CD14-positive monocyte (primary cell): ENCODE data around the gene CYLD. TPM values are rescaled to one million over a fixed set of nuclear protein-coding genes. Genes with fewer than 3 reads are reported as not detected.

Experiments
- DNase-seq, 3 donors: peaks; one replicate each; pipeline ENCODE4 v3.0.0-alpha.2; 2011 to 2022
- H2AFZ ChIP-seq: 2 replicates; pipeline ENCODE4 v1.6.0; 2012; ENCODE audit warnings: mild to moderate bottlenecking, low read depth, low read length, inconsistent platforms; ENCODE audit not compliant: insufficient read depth, poor library complexity, severe bottlenecking
- H3K27ac ChIP-seq, 2 donors: 1 replicate in 1 of 2; 2 replicates in 1 of 2; pipeline ENCODE4 v1.5.1; 2012 to 2013; ENCODE audit warnings: low read length in 2 of 2, control low read depth in 1 of 2, inconsistent platforms in 1 of 2, low read depth in 1 of 2, mild to moderate bottlenecking in 1 of 2
- H3K27me3 ChIP-seq, 2 donors: one replicate each; pipeline versions ENCODE4 v1.6.0 to v1.6.1; 2011 to 2013; ENCODE audit warnings: low read length in 2 of 2; ENCODE audit not compliant: control insufficient read depth in 2 of 2, insufficient read depth in 2 of 2
- H3K36me3 ChIP-seq, 2 donors: replicated peaks in 1 of 2; 1 replicate in 1 of 2; 2 replicates in 1 of 2; pipeline versions ENCODE4 v1.5.1 to v1.6.1; 2012 to 2013; ENCODE audit warnings: low read length in 2 of 2, control low read depth in 1 of 2, inconsistent platforms in 1 of 2, mild to moderate bottlenecking in 1 of 2; ENCODE audit not compliant: insufficient read depth in 2 of 2, control insufficient read depth in 1 of 2
- H3K4me1 ChIP-seq, 2 donors: 1 replicate in 1 of 2; 2 replicates in 1 of 2; pipeline versions ENCODE4 v1.5.1 to v1.6.1; 2012 to 2013; ENCODE audit warnings: low read length in 2 of 2, control low read depth in 1 of 2, inconsistent platforms in 1 of 2, mild to moderate bottlenecking in 1 of 2, moderate library complexity in 1 of 2; ENCODE audit not compliant: insufficient read depth in 2 of 2, control insufficient read depth in 1 of 2
- H3K4me2 ChIP-seq: replicated peaks from 2 replicates; pipeline ENCODE3; 2012; ENCODE audit warnings: low read length, moderate library complexity, mild to moderate bottlenecking; ENCODE audit not compliant: poor library complexity, severe bottlenecking; ENCODE audit errors: extremely low read depth
- H3K4me3 ChIP-seq, 3 experiments: fragments of 200-600 bp in 1 of 3; sonication (generic) in 1 of 3; replicated peaks in 1 of 3; 1 replicate in 2 of 3; 2 replicates in 1 of 3; pipeline ENCODE4 v1.5.1; 2011 to 2013; ENCODE audit warnings: low read length in 3 of 3, mild to moderate bottlenecking in 3 of 3, control low read depth in 2 of 3, low read depth in 2 of 3, inconsistent platforms in 1 of 3, moderate library complexity in 1 of 3
- H3K79me2 ChIP-seq: 2 replicates; pipeline ENCODE4 v1.6.0; 2012; ENCODE audit warnings: mild to moderate bottlenecking, control low read depth, inconsistent platforms, low read length, moderate library complexity; ENCODE audit not compliant: insufficient read depth
- H3K9ac ChIP-seq: 2 replicates; pipeline ENCODE4 v1.6.0; 2017; ENCODE audit warnings: low read length, mild to moderate bottlenecking; ENCODE audit not compliant: insufficient read depth, poor library complexity, severe bottlenecking
- H3K9me3 ChIP-seq, 2 donors: replicated peaks in 1 of 2; 1 replicate in 1 of 2; 2 replicates in 1 of 2; pipeline versions ENCODE4 v1.5.1 to v1.6.1; 2012 to 2013; ENCODE audit warnings: low read length in 2 of 2, control low read depth in 1 of 2; ENCODE audit not compliant: control insufficient read depth in 1 of 2, insufficient read depth in 1 of 2
- H4K20me1 ChIP-seq: 2 replicates; pipeline ENCODE4 v1.6.0; 2012; ENCODE audit warnings: mild to moderate bottlenecking, low read length, control low read depth, moderate library complexity; ENCODE audit not compliant: insufficient read depth
- H3K27ac Mint-ChIP-seq, 7 donors: one replicate each; pipeline ENCODE4 v1.8.0; 2020; ENCODE audit warnings: mild to moderate bottlenecking in 7 of 7, mixed read lengths in 7 of 7, moderate library complexity in 6 of 7, inconsistent platforms in 2 of 7
- H3K27me3 Mint-ChIP-seq, 3 donors: one replicate each; pipeline ENCODE4 v1.8.0; 2021 to 2022; ENCODE audit warnings: low read depth in 3 of 3, mild to moderate bottlenecking in 3 of 3, mixed read lengths in 3 of 3, moderate library complexity in 3 of 3, inconsistent platforms in 1 of 3
- H3K36me3 Mint-ChIP-seq, 2 donors: one replicate each; pipeline ENCODE4 v1.8.0; 2020; ENCODE audit warnings: mixed read lengths in 2 of 2, inconsistent platforms in 1 of 2, mild to moderate bottlenecking in 1 of 2
- H3K4me1 Mint-ChIP-seq: one replicate; pipeline ENCODE4 v1.8.0; 2020; ENCODE audit warnings: mild to moderate bottlenecking, mixed read lengths
- H3K4me3 Mint-ChIP-seq, 2 donors: one replicate each; pipeline ENCODE4 v1.8.0; 2020; ENCODE audit warnings: mild to moderate bottlenecking in 2 of 2, mixed read lengths in 2 of 2, moderate library complexity in 1 of 2
- H3K9me3 Mint-ChIP-seq, 7 donors: one replicate each; pipeline ENCODE4 v1.8.0; 2020 to 2022; ENCODE audit warnings: mixed read lengths in 7 of 7, mild to moderate bottlenecking in 6 of 7, moderate library complexity in 6 of 7, inconsistent platforms in 2 of 7
- CTCF ChIP-seq: fragments of 200-600 bp; IDR thresholded peaks from one replicate; pipeline ENCODE4 v1.8.0; 2022; ENCODE audit warnings: antibody characterized with exemption, mild to moderate bottlenecking
- WGBS: methylation state at CpG from one replicate; pipeline ENCODE4 v1.1.5; 2013; ENCODE audit warnings: missing lambda C conversion rate; ENCODE audit not compliant: insufficient coverage; 5-methylcytosine and 5-hydroxymethylcytosine counted together
- intact Hi-C, 2 donors: fragments of 100-400 bp; cut with micrococcal nuclease; formaldehyde crosslinking; loops; one replicate each; pipeline versions ENCODE4 v1.15.0 to v1.15.1; 2023
- polyA plus RNA-seq, 3 donors: library from polyadenylated mRNA; depleted of rRNA in 1 of 3; unstranded in 2 of 3; stranded (reverse) in 1 of 3; fragments of 300-500 nt in 2 of 3; fragments of >200 nt in 1 of 3; fragmentation: Illumina TruSeq in 2 of 3; gene quantifications; 1 replicate in 2 of 3; 2 replicates in 1 of 3; pipeline ENCODE4 v1.2.3, GENCODE V29; 2012 to 2021

CYLD gene
- polyA plus RNA-seq, 3 donors: 32.1 to 57.9 (median 35.9) TPM

- Histone ChIP-seq H3K4me2 (no peak overlapping the region), H3K4me3 (no peak overlapping the region), H3K4me1 (no peaks in the 10 kb centered on the region), H3K79me2 (no peaks in the 10 kb centered on the region), H3K27me3 (no peaks in the 10 kb centered on the region), H3K9me3 (peaks cover 3 to 8% of the 10 kb centered on the region in 2 donors), H4K20me1 (no peaks in the 10 kb centered on the region), H2AFZ (no peak overlapping the region), H3K27ac (no peak overlapping the region), H3K36me3 (no peaks in the 10 kb centered on the region), H3K9ac (no peak overlapping the region)
- Mint-ChIP-seq H3K4me3 (no peak overlapping the region), H3K27me3 (peaks cover 0 to 3% (median 2%) of the 10 kb centered on the region in 3 donors), H3K4me1 (no peaks in the 10 kb centered on the region), H3K9me3 (peaks cover 2 to 7% (median 6%) of the 10 kb centered on the region in 7 donors), H3K36me3 (no peaks in the 10 kb centered on the region), H3K27ac (no peak overlapping the region)
- intact Hi-C loops: no loop called here
- no peak for TF ChIP-seq CTCF
- no peak for DNase-seq
- 100% methylated on average over 1 of the region's 3 CpGs for WGBS
Measured at GRCh38 chr16:50833929-50834328, 92.0 kb downstream of the CYLD start.

DNA sequence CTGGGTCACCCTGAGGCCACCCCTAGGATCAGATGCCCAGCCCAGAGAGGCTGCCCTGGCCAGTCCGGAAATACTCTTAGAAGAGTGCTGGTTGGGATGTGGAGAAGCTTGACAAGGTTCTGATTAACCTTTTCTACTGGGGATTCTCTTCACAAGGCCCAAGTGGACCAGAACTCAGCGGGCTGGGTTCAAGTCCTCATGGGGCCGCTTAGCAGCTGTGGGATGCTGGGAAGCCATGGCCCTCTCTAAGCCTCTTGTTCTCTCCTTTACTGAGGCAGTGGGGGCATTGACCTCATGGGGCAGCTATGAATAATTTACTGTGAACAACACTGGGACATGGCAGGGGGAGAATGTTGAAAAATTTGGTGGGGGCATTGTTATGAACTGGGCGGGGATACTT, 92.8 kb downstream of the CYLD start:
- WGBS: 90% methylated on average over 2 of the region's 4 CpGs
- peaks cover 0 to 4% (median 2%) of the 10 kb centered on the region in 3 donors for H3K27me3 Mint-ChIP-seq
- TF ChIP-seq CTCF: no peak
- Histone ChIP-seq H3K9me3 (no peaks in the 10 kb centered on the region), H3K4me2 (no peak overlapping the region), H3K79me2 (no peaks in the 10 kb centered on the region), H3K4me3 (no peak overlapping the region), H3K27me3 (peaks cover under 1 to 2% of the 10 kb centered on the region in 2 donors), H4K20me1 (no peaks in the 10 kb centered on the region), H3K27ac (no peak overlapping the region), H3K4me1 (no peaks in the 10 kb centered on the region), H3K36me3 (no peaks in the 10 kb centered on the region), H2AFZ (no peak overlapping the region), H3K9ac (no peak overlapping the region)
- intact Hi-C loops: no loop called here
- no peaks in the 10 kb centered on the region for H3K36me3 Mint-ChIP-seq
- peaks cover 0 to 3% (median 1%) of the 10 kb centered on the region in 7 donors for H3K9me3 Mint-ChIP-seq
- H3K4me1 Mint-ChIP-seq: no peaks in the 10 kb centered on the region
- DNase-seq: no peak
- H3K4me3 Mint-ChIP-seq: no peak overlapping the region
- H3K27ac Mint-ChIP-seq: no peak overlapping the region
